AG09319 (cell line): ENCODE results near the gene CNTLN.
"Not testable (repeated sequence)": the region's sequence is repeated elsewhere in the genome, so short reads cannot be mapped to it uniquely, and the experiment has no call there.

Source experiments
- DNase-seq: peaks from one replicate; pipeline ENCODE4 v3.0.0-alpha.2; 2010; ENCODE audit warnings: low read depth; ENCODE audit errors: extremely low read depth
- TF ChIP-seq, protein P1 (sequence below): IDR thresholded peaks from 2 replicates; pipeline ENCODE4 v1.5.1; 2011; ENCODE audit warnings: low read depth, mild to moderate bottlenecking, inconsistent platforms, low read length, moderate library complexity

Gene CNTLN

DNA sequence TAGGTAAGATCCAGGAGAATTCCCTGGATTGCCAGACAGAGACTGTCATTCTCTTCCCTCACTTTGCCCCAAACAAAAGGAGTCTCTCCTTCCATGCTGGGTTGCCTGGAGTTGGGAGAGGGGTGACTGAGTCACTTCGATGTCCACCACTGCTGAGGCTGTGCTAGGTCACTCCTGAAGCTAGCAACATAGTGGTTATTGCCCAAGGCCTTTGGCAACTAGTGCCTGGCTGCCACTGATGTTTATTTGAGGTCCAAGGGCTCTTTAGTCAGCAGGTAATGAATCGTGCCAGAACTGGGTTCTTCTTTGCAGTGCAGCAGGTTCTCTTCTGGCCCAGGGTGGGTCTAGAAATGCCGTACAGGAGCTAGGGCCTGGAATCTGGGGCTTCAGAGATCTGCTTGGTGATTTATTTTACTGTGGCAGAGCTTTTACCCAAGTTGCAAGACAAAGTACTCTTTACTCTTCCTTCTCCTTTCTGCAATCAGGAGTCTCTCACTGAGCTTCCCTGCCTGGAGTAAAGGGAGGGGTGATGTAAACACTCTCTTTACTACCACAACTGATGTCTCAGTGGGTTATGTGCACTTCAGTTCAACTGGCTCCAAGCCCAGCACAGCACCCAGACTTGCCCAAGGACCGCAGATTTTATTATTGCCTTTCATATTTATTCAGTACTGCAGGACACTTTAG is 288.3 kb downstream of the CNTLN start:
- TF ChIP-seq, protein P1, sequence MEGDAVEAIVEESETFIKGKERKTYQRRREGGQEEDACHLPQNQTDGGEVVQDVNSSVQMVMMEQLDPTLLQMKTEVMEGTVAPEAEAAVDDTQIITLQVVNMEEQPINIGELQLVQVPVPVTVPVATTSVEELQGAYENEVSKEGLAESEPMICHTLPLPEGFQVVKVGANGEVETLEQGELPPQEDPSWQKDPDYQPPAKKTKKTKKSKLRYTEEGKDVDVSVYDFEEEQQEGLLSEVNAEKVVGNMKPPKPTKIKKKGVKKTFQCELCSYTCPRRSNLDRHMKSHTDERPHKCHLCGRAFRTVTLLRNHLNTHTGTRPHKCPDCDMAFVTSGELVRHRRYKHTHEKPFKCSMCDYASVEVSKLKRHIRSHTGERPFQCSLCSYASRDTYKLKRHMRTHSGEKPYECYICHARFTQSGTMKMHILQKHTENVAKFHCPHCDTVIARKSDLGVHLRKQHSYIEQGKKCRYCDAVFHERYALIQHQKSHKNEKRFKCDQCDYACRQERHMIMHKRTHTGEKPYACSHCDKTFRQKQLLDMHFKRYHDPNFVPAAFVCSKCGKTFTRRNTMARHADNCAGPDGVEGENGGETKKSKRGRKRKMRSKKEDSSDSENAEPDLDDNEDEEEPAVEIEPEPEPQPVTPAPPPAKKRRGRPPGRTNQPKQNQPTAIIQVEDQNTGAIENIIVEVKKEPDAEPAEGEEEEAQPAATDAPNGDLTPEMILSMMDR = no peak
- no peak for DNase-seq

DNA sequence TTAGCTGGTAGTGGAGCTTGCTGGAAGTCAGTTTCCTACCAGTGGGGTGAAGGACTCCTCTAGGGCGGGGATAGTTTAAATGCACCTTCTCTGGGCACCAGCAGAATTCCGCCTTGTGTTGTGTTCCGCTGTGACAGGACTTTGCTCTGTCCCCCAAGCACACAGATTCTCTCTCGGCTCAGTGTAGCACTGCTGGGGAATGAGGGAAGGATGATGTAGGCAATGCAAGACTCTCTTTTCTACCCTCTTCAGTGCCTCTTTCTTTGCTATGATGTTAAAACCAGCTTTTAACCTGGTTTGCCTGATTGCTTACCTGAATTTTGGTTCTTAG is 288.8 kb downstream of the CNTLN start:
- no peak for DNase-seq
- TF ChIP-seq, protein P1 = no peak

DNA sequence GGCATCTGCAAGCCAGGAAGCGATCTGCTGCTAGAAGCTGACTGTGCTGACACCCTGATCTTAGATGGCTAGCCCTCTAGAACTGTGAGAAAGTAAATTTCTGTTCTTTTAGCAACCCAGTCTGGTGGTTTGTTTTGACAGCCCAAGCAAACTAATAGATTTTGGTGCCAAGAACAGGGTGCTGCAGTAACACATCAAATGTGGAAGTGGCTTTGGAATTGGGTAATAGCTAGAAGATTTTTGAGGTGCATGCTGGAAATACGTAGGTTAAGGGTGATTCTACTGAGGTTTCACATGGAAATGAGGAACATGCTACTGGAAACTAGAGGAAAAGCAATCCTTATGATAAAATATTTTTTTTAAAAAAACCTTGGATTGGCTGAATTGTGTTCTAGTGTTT is 290.5 kb downstream of the CNTLN start:
- no peak for DNase-seq
- TF ChIP-seq, protein P1 = no peak

DNA sequence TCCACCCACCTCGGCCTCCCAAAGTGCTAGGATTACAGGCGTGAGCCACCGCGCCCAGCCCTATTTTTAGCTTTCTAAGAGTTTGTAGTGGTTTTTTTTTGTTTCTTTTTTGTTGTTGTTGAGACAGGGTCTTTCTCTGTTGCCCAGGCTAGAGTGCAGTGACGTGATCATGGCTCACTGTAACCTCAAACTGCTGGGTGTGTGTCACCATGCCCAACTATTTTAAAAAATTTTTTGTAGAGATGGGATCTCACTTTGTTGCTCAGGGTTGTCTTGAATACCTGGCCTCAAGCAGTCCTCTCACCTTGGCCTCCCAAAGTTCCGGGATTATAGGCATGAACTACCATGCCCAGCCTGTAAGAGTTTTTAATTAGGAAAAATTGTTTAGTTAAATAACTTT is 298.7 kb downstream of the CNTLN start:
- no peak for DNase-seq
- TF ChIP-seq, protein P1 = no peak

DNA sequence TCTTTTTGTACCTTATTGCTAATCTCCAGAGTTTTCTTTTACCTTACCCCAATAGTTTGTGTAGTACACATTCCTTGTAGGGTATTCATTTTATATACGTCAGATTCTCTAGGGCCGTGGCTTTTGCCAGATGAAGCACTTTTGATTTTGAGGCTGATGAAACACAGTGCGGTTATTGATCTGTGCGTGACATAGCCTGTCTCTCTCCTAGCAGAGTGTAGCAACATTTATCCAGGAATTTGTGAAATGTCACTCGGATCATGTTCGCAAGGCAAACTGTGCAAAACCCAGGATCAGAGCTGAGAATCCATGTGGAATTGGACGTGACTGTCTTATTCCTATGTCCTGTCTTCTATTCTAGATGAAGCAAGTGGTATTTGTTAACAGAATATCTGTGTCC is 302.0 kb downstream of the CNTLN start:
- DNase-seq = no peak

DNA sequence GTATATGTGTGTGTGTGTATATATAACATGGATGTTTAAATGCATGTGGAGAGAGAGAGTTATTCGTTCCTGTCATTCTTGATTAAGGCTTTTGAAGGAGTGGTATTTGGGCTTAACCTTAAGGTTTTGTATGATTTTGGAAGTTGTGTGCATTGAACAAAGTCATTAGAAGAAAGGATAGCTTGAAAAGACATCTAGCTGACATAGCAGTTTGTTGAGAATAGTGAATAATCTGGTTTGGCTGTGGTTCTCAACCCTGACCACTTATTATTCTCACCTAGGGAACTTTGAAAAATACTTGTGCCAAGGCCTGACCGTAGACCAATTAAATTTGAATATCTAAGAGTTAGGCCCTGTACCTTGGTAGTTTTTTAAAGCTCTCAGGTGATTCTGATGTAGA is 303.0 kb downstream of the CNTLN start:
- no peak for DNase-seq
- TF ChIP-seq, protein P1 = no peak

More for the DNA sequence above, 302.0 kb downstream of the CNTLN start:
- TF ChIP-seq, protein P1 = no peak

DNA sequence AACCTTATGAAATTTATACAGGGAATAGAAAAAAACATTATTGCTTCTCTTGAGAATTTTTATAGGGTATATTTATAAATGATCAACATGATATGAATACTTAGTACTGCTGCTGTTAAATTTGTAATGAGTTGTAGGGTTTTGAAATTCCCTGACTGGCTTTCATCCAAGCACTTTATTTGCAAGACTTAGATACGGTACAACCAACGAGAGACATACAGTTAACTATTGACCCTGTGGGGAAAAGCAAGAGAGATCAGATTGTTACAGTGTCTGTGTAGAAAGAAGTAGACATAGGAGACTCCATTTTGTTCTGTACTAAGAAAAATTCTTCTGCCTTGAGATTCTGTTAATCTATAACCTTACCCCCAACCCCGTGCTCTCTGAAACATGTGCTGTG is 310.3 kb downstream of the CNTLN start:
- not testable (repeated sequence) for DNase-seq

DNA sequence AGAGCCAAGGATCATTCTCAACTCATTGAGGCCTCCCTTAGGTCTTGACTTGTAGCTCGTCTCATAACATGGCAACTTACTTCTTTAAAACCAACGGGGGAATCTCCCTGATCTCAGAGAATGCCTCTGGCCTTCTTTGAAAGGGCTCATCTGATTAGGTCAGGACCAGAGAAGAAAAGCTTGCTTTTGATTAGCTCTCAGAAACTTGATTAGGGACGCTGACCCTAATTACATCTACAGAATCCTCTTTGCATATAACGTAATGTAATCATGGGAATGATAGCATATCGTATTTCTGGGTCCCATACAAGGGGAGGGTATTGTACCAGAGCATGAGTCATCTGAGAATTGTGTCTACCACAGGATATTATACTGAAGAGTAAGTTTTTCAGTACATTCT is 318.9 kb downstream of the CNTLN start:
- TF ChIP-seq, protein P1 = no peak

More for the DNA sequence above, 318.9 kb downstream of the CNTLN start:
- DNase-seq = no peak
